Mononuclear cell (primary cell): ENCODE data around the gene WDR91. TPM values are rescaled to one million over a fixed set of nuclear protein-coding genes. Genes with fewer than 3 reads are reported as not detected.
"Not testable (repeated sequence)": the region's sequence is repeated elsewhere in the genome, so short reads cannot be mapped to it uniquely, and the experiment has no call there.

Source experiments
- H3K27me3 ChIP-seq: 2 replicates; pipeline ENCODE4 v1.6.0; 2011; ENCODE audit warnings: low read length, control low read depth; ENCODE audit not compliant: insufficient read depth
- H3K4me1 ChIP-seq: 2 replicates; pipeline ENCODE4 v1.5.1; 2011; ENCODE audit warnings: mild to moderate bottlenecking, low read length, control low read depth; ENCODE audit not compliant: insufficient read depth
- H3K4me3 ChIP-seq: 2 replicates; pipeline ENCODE4 v1.5.1; 2011; ENCODE audit warnings: mild to moderate bottlenecking, low read length, moderate library complexity
- H3K9me3 ChIP-seq: 2 replicates; pipeline ENCODE4 v1.5.1; 2011; ENCODE audit warnings: low read depth, mild to moderate bottlenecking, control low read depth, low read length
- total RNA-seq: library from RNA; depleted of rRNA; stranded (reverse); fragments of >200 nt; gene quantifications from one replicate; pipeline ENCODE4 v1.2.3, GENCODE V29; 2012

WDR91 gene
- total RNA-seq, 1 donor: 14.3 TPM

DNA sequence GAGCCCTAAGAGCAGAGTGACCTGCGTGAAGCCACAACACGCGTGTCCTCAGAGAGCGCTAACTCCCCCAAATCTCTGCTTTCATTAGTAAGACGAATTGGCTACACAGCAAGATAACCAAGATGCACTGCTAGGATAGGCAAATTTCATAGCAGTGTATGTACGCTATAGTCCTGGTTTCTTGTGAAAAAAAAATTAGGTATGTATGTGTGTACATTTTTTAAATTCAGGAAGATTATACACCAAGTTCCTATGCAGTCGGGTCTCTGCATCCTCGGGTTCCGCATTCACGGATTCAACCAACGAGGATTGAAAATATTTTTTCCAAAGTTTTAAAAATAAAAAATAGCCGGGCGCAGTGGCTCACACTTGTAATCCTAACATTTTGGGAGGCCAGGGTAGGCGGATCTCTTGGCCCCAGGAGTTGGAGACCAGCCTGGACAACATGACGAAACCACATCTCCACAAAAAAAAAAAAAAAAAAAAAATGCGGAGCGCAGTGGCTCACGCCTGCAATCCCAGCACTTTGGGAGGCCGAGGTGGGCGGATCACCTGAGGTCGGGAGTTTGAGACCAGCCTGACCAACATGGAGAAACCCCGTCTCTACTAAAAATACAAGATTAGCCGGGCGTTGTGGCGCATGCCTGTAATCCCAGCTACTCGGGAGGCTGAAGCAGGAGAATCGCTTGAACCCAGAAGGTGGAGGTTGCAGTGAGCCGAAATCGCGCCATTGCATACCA, 790 bp upstream of the WDR91 start:
- H3K27me3 ChIP-seq, H3K9me3 ChIP-seq: not testable (repeated sequence)
- Histone ChIP-seq H3K4me3 (peak overlapping the region; percentile 86), H3K4me1 (peaks cover 43% of the 10 kb centered on the region)

DNA sequence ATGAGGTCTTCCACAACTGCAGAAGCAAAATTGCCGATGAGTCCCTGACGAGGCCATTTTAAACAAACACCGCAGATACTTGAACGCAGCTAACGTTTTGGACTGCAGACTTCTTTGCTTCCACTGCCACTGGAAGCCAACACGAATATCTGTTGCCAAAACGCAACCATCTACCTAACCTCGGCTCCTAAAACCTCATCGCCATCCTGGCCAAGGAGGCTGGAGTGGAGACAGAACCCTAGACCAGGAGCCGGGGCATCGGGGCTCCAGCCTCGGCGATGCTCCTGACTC, 493 bp downstream of the WDR91 start:
- Histone ChIP-seq H3K4me1 (peaks cover 48% of the 10 kb centered on the region), H3K4me3 (peak overlapping the region; percentile 86), H3K27me3 (no peaks in the 10 kb centered on the region), H3K9me3 (no peaks in the 10 kb centered on the region)

DNA sequence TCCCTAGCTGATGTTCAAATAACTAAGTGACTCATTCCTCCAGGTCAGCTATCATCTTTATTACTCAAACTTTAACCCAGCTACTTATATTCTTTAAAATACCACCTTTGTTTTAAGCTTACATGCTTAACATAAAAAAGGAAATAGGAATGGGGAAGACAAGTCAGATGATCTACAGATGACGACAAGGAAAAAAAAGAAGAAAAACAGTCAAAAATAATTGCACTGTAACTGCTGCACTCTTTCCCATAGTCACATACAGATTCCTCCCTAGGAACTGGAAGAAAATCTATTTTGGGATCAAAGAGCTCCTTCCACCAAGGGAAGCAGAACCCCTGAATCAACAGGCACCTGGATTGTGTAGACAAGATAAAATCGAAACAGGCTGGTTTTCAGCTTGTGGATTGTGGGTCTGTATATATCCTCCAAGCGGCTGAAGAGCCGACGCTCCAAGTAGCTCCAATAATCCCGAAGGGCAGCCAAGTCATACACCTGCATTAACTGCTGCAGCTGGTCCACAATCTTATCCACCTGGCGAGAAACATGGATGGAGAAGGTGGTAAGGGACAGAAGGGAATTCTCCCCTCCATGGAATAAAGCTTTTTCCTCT, 2.0 kb downstream of the WDR91 start:
- no peak overlapping the region for H3K4me3 ChIP-seq
- no peaks in the 10 kb centered on the region for H3K27me3 ChIP-seq
- peaks cover 48% of the 10 kb centered on the region for H3K4me1 ChIP-seq

DNA sequence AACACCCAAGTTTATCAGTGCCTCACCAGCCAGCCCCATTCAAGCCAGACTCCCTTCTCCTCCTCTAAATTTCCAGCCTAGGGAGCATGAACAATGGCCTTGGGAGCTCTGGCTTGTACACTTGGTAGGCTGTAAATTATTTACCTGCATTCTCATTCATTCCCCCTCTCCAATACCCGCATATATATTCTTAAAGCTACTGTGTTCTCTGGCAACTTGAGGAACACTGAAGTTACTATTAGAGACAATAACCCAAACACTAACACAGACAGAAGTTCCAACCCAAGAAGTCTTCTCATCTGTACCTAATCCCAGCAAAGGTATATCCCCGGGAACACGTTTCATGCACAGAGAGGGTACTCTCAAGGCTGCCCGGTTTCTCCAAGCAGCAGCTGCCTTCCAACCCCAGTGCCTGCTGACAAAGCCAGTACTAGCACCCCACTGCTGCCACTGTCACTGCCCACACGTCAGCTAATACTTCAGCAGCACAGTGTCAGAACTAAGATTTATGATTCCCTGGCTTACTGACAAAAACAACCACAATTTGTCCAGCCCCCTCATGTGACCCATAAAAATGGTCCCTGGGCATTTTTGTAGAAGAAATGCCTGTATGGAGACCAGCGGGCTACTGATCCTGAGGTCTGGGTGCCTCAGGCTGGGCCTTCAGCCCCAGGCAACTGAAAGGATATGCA, 3.1 kb downstream of the WDR91 start:
- no peak overlapping the region for H3K4me3 ChIP-seq
- no peaks in the 10 kb centered on the region for H3K27me3 ChIP-seq
- H3K4me1 ChIP-seq: peaks cover 48% of the 10 kb centered on the region
- H3K9me3 ChIP-seq: no peaks in the 10 kb centered on the region

More for the DNA sequence above, 2.0 kb downstream of the WDR91 start:
- no peaks in the 10 kb centered on the region for H3K9me3 ChIP-seq

DNA sequence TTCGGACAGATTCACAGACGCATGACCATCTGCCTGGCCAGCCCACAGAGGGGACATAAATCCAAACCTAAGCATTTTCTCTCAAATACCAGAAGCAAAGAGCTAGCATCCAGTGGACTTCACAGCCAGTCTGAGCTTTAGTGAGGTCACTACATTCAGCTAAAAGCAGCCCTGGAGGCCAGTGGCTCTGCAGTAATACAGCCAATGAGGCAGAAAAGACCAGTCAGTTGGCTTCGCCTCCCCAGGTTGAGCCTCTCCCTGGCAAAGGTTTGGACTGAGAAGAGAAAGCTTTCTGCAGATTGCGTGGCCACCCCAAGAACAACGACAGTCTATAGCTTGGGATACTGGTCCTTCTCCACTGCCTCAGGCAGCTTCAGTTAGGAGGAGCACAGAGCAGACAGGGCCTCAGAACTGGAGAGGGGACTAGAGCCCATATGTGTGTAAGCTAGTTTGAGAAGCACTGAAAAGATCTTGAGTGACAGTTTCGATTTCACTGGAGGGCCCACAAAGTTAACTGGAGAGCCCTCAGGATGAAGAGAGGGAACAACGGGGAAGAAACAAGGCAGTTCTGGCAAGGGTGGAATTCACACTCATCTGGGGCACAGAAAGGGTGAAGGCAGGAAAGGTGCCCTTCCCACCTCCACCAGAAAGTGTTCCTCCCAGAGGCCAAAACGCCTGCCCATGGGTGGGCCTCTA, 3.8 kb downstream of the WDR91 start:
- Histone ChIP-seq H3K4me3 (no peak overlapping the region), H3K4me1 (peaks cover 48% of the 10 kb centered on the region), H3K9me3 (no peaks in the 10 kb centered on the region), H3K27me3 (no peaks in the 10 kb centered on the region)

DNA sequence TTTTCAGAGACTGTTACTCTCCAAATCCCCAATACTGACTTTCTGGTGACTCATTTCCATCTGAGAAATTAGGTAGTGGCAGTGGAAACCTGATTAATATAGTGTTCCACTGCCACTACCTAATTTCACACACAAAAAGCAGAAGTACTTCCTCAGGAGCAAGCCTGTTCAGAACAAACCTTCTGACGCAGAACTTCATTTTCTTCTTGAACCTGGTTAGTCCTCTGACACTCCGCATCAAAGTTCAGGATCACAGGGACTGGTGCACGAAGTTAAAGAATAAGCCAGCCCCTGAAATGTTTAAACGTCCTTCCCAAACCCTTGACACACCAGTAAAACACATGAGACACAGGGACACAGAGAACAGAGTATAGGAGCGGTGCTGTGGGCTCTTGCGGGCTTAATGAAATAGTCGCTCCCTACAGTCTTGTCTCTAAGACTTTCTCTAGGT, 4.4 kb downstream of the WDR91 start:
- H3K4me3 ChIP-seq: no peak overlapping the region
- peaks cover 47% of the 10 kb centered on the region for H3K4me1 ChIP-seq
- H3K27me3 ChIP-seq: no peaks in the 10 kb centered on the region
- no peaks in the 10 kb centered on the region for H3K9me3 ChIP-seq

DNA sequence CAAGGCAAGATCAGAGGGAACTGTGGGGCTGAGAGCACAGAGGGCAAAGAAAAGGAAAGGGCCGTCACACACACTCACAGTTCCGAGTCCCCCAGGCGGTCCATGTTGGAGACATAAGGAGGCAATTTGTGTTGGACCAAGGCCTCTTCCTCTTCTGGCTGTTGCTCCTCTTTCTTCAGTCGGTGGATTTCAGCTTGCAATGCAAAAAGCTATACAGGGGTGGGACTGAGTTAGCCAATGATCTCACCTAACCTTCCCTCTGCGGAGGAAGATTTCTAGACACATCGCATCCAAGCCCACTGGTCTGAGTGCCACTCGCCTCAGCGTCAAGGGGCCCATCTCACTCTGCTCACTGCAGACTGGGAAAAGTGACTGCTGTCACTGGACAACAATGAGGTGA, 5.5 kb downstream of the WDR91 start:
- H3K27me3 ChIP-seq: no peaks in the 10 kb centered on the region
- no peaks in the 10 kb centered on the region for H3K9me3 ChIP-seq
- H3K4me1 ChIP-seq: peaks cover 42% of the 10 kb centered on the region
- no peak overlapping the region for H3K4me3 ChIP-seq

DNA sequence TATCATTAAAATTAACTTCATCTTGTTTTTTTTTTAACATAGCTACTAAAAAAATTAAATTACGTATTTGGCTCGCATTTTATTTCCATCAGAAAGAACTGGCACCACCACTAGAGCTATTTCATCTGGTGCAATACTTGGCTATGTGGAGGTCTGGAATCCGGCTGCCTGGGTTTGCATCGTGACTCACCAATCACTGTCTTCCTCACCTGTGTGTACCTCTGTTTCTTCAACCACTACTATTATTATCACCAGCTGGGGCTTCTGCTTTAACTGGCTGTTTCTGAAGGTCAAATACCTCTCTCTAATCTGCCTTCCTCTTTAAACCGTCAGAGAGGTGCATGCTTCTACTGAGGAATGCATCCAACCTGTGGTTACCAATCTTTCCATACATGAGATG, 6.5 kb downstream of the WDR91 start:
- Histone ChIP-seq H3K4me3 (no peak overlapping the region), H3K9me3 (no peaks in the 10 kb centered on the region), H3K27me3 (no peaks in the 10 kb centered on the region), H3K4me1 (peaks cover 33% of the 10 kb centered on the region)

DNA sequence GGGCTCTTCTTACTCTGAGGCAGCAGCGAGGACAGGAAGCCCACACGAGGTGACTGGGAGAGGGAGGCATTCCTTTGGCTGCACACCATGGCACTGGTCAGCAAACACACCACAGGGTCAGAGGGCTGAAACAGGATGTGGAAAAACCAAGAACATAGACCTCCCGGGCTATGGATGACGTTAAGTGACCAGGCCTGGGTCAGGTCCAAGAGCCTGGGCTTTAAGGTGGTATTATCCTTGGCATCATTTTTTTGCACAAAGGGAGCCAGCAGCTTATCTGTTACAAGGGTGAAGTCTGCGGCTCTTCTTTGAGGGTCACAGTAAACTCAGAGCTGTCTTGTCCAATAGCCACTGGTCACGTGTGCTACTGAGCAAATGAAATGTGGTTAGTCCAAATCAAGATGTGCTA, 7.0 kb downstream of the WDR91 start:
- Histone ChIP-seq H3K27me3 (no peaks in the 10 kb centered on the region), H3K9me3 (no peaks in the 10 kb centered on the region), H3K4me1 (peaks cover 27% of the 10 kb centered on the region), H3K4me3 (no peak overlapping the region)

DNA sequence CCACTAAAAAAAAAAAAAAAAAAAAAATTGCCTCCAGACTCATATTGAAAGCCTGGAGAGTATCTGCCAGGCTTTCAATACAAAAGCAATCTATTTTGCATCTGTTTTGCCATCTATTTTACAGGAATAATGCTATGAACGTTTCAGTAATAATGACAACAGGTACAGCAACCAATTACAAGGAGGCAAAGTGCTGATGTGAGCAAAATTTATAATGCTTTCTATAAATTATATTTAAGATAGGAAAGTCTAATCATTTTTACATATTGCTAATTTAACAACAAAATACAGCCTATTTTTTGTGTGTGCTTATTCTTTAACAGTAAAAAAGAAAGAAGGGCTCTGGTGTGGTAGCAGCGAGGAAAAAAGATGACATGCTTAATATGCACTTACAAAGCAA, 10.0 kb downstream of the WDR91 start:
- Histone ChIP-seq H3K4me1 (no peaks in the 10 kb centered on the region), H3K4me3 (no peak overlapping the region), H3K27me3 (no peaks in the 10 kb centered on the region), H3K9me3 (no peaks in the 10 kb centered on the region)

DNA sequence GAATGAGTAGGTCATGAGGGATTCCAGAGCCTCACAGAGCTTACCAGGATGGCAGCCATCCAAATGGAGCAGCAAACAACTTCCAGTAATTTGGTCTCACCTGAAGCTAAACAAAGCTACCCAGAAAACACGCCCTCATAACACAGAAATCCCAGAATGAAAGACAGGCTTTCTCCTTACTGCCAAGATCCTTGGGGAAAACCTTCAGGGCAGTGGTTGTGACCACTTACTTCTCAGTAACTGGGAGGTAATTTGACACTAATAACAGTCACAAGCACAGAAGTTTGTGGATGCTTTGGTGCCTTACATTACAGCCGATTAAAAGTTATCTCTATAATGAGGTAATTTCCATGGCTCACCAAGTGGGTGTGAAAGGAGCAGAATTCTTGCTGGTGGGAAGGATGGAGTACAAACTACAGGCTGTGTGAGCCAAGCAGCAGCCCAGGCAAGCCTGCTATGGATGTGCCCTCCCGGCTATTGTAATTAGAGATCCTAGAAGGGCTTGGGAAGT, 10.4 kb downstream of the WDR91 start:
- no peaks in the 10 kb centered on the region for H3K27me3 ChIP-seq

DNA sequence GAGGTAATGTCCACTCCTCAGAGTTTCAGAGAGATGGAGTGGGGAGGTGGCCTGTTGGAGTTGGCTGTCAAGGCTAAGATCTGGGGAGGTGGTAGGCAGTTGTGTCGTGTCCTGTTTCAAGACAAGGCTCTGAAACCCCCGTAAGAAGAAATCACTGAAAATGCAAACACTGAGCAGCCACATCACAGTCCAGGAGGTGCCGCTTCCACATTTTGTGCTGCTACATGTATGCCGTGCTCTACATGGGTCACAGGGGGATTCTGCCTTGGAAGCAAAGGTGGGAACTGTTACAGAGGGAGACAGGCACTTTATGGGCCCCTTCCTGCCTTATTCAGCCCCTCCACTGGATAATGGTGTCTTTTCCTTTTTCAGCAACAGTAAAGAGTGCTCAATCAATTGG, 11.9 kb downstream of the WDR91 start:
- H3K4me3 ChIP-seq: no peak overlapping the region
- H3K9me3 ChIP-seq: no peaks in the 10 kb centered on the region
- H3K27me3 ChIP-seq: no peaks in the 10 kb centered on the region
- H3K4me1 ChIP-seq: no peaks in the 10 kb centered on the region

More for the DNA sequence above, 10.4 kb downstream of the WDR91 start:
- no peaks in the 10 kb centered on the region for H3K9me3 ChIP-seq
- no peaks in the 10 kb centered on the region for H3K4me1 ChIP-seq
- no peak overlapping the region for H3K4me3 ChIP-seq

DNA sequence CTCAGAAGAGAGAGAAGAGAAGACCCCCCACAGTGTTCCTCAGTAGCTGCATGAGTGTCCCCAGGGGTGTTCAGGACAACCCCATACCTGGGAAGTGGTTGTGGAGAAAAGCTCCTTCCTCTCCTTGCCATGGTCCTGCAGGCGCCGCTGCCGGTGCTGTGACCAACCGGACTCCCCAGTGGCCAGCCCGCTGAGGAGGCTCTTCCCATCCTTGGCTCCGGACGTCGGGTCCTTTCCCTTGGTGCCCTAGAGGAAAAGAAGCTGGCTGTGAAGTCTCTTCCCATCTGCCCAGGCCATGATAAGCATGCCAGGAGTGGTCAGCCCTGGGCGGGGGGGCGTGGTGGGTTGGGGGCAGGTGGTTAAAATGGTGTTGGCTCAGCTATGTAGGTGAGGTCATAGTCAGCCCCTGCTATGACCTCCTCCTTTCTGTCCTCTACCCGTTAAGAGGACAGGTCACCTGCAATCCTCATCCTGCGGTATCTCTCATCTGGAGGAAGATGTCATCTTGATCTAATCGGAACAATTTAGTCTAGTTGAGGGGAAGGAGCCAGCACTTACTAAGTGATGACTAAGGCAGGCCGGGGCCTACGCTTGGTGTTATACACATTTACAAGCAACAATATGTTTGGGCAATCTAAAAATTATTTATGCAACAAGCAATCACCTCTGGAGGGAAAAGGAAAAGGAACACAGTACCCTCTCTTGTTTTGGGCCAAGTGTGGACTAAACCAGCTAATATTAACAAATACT, 13.2 kb downstream of the WDR91 start:
- Histone ChIP-seq H3K4me3 (no peak overlapping the region), H3K4me1 (no peaks in the 10 kb centered on the region), H3K9me3 (no peaks in the 10 kb centered on the region), H3K27me3 (no peaks in the 10 kb centered on the region)

DNA sequence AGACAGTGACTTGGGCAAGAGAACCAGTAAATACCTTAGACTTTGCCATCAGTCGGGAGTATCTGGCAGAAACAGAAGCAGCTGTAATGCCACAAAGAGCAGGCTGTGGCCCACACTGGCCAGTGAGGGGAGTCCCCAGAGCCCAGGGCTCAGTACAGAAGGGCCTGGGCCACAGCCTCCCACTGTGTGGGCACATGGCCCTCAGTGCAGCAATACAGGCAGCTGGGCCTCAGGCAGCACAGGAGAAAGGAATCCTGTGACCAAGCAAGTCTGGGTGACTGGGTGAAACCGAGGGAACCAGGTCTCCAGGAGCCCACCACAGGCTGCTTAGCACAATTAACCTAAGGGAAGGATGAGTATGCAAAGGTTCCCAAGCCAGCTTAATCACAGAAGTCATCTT, 14.0 kb downstream of the WDR91 start:
- Histone ChIP-seq H3K27me3 (no peaks in the 10 kb centered on the region), H3K9me3 (no peaks in the 10 kb centered on the region), H3K4me1 (no peaks in the 10 kb centered on the region), H3K4me3 (no peak overlapping the region)
